PC-3 (cell line): Measurements from ENCODE around the gene PITPNM3. TPM values are rescaled to one million over a fixed set of nuclear protein-coding genes. Genes with fewer than 3 reads are reported as not detected.

ENCODE experiments used
- ATAC-seq: fragments of 200-7000 bp; cut with Tn5 transposase; 2 replicates; pipeline ENCODE4 v1.9.1; 2020; ENCODE audit warnings: mild to moderate bottlenecking, moderate library complexity
- BruUV-seq: library from RNA; stranded (reverse); fragments of 400-500 nt; replicated peaks from 2 replicates; lab custom pipeline; 2021; lab: Mats Ljungman, UMichigan
- CTCF ChIA-PET: fragments of 300-600 bp; sonication (Branson Sonifier 250); formaldehyde crosslinking; loops from one replicate; lab custom pipeline; 2022; ENCODE audit warnings: antibody characterized with exemption; lab: Charles Lee
- POLR2A ChIA-PET: fragments of 300-600 bp; sonication (Branson Sonifier 250); formaldehyde crosslinking; loops from one replicate; lab custom pipeline; 2022; ENCODE audit warnings: antibody characterized with exemption; ENCODE audit not compliant: unreplicated experiment; lab: Charles Lee
- DNase-seq: peaks from one replicate; pipeline ENCODE4 v3.0.0-alpha.2; 2015
- H2AFZ ChIP-seq: fragments of 300-600 bp; sonication (generic); 2 replicates; pipeline ENCODE4 v1.6.0; 2016; ENCODE audit warnings: antibody characterized with exemption, low read length
- H3F3A ChIP-seq: fragments of 300-600 bp; sonication (generic); one replicate; pipeline ENCODE4 v1.6.0; 2017; ENCODE audit warnings: antibody characterized with exemption, low read length, control low read depth, mild to moderate bottlenecking; ENCODE audit not compliant: unreplicated experiment
- H3K27ac ChIP-seq: fragments of 300-600 bp; sonication (generic); 2 replicates; pipeline ENCODE4 v1.5.1; 2016; ENCODE audit warnings: mild to moderate bottlenecking, low read length
- H3K27me3 ChIP-seq: fragments of 300-600 bp; sonication (generic); 2 replicates; pipeline ENCODE4 v1.6.1; 2016; ENCODE audit warnings: low read length, mixed read lengths
- H3K36me3 ChIP-seq: fragments of 300-600 bp; sonication (generic); 2 replicates; pipeline ENCODE4 v1.6.1; 2016; ENCODE audit warnings: low read depth, mixed run types, low read length, mixed read lengths
- H3K4me1 ChIP-seq: fragments of 300-600 bp; sonication (generic); 2 replicates; pipeline ENCODE4 v1.5.1; 2016; ENCODE audit warnings: low read length; ENCODE audit not compliant: insufficient read depth
- H3K4me2 ChIP-seq: fragments of 300-600 bp; sonication (generic); 2 replicates; pipeline ENCODE4 v1.6.0; 2016; ENCODE audit warnings: low read length
- H3K4me3 ChIP-seq: fragments of 300-600 bp; sonication (generic); 2 replicates; pipeline ENCODE4 v1.5.1; 2016; ENCODE audit warnings: mild to moderate bottlenecking, low read length, mixed read lengths
- H3K79me2 ChIP-seq: fragments of 300-600 bp; sonication (generic); 2 replicates; pipeline ENCODE4 v1.6.1; 2017; ENCODE audit warnings: low read length, mixed read lengths
- H3K9ac ChIP-seq: fragments of 300-600 bp; sonication (generic); 2 replicates; pipeline ENCODE4 v1.6.0; 2016; ENCODE audit warnings: mild to moderate bottlenecking, low read length
- H3K9me2 ChIP-seq: fragments of 300-600 bp; sonication (generic); replicated peaks from 2 replicates; pipeline ENCODE4 v1.6.1; 2016; ENCODE audit warnings: mixed run types, low read length, mixed read lengths
- H3K9me3 ChIP-seq: fragments of 300-600 bp; sonication (generic); 2 replicates; pipeline ENCODE4 v1.6.1; 2016; ENCODE audit warnings: low read length, mixed read lengths
- H4K20me1 ChIP-seq: fragments of 300-600 bp; sonication (generic); 2 replicates; pipeline ENCODE4 v1.6.1; 2016; ENCODE audit warnings: low read length, mixed read lengths
- EZH2 ChIP-seq: fragments of 300-600 bp; sonication (generic); IDR thresholded peaks from one replicate; pipeline ENCODE4 v1.6.1; 2017; ENCODE audit warnings: antibody characterized with exemption, mild to moderate bottlenecking, low read length; ENCODE audit not compliant: unreplicated experiment
- EZH2phosphoT487 ChIP-seq: fragments of 300-600 bp; sonication (generic); IDR thresholded peaks from 2 replicates; pipeline ENCODE4 v1.6.1; 2018; ENCODE audit warnings: mild to moderate bottlenecking, antibody characterized with exemption, low read length, borderline replicate concordance
- intact Hi-C: fragments of 100-400 bp; cut with micrococcal nuclease; formaldehyde crosslinking; loops from 2 replicates; pipeline ENCODE4 v1.9.0; 2023
- total RNA-seq: library from RNA; depleted of rRNA; stranded (reverse); fragments of >200 nt; gene quantifications from 2 replicates; pipeline ENCODE4 v1.2.3, GENCODE V29; 2014
- TF ChIP-seq, protein P1 (sequence below): fragments of 300-600 bp; sonication (generic); conservative IDR thresholded peaks from 2 replicates; pipeline ENCODE4 v1.5.1; 2017; ENCODE audit warnings: antibody characterized with exemption, low read depth, mild to moderate bottlenecking, low read length

PITPNM3 gene
- total RNA-seq, 1 experiment from 2014 or later: 7.1 TPM

DNA sequence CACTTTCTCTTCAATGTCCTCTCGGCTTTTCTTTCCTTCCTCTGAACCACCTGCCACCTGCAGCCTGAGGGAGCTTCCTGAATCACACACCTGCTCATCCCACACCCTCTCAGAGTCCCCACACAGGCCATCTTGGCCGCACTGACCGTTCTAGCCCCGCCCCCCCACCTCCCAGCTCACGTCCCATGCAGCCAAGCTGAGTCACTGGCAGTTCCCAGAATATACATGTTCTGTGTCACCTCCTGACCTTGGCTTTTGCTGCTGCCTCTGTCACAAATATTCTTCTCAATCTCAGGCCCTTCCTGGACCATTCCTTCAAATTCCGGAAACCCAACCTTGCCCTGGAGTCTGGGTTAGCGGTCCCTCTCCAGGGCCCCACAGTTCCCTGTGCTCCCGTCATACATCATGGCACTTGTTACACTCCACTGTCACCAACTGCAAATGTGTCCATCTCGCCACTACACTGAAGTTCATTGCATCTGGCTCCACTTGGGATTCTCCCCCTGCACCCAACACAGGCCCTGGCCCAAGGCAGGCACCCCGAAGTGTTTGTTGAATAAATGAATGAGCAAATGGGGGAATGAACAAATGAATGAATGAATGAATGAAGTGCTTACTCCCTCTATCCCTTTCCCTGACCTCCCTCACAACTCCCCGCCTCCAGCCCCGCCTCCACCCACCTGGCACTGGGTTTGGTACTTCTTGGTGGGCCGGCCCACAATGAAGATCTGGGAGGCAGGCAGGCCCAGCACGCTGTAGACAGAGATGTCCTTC lies 99.3 kb downstream of the PITPNM3 start:
- peak; percentile 56 for DNase-seq
- Histone ChIP-seq H2AFZ (no peak overlapping the region), H3F3A (no peaks in the 10 kb centered on the region), H3K4me2 (peak overlapping the region; percentile 27; the same call in 1 of the 2 replicates), H3K9me3 (no peaks in the 10 kb centered on the region), H3K9me2 (no peaks in the 10 kb centered on the region), H3K9ac (no peak overlapping the region), H3K36me3 (no peaks in the 10 kb centered on the region), H4K20me1 (no peaks in the 10 kb centered on the region), H3K27me3 (no peaks in the 10 kb centered on the region), H3K4me1 (peaks cover 9% of the 10 kb centered on the region), H3K79me2 (no peaks in the 10 kb centered on the region), H3K4me3 (no peak overlapping the region), H3K27ac (no peak overlapping the region)
- ChIA-PET CTCF (no interaction called here), POLR2A (interaction anchor here (0.6 kb wide), 1 partner anchor 433 kb away, joined by 3 read pairs; no protein-coding TSS in a partner anchor)
- intact Hi-C loops: no loop called here
- TF ChIP-seq, protein P1, sequence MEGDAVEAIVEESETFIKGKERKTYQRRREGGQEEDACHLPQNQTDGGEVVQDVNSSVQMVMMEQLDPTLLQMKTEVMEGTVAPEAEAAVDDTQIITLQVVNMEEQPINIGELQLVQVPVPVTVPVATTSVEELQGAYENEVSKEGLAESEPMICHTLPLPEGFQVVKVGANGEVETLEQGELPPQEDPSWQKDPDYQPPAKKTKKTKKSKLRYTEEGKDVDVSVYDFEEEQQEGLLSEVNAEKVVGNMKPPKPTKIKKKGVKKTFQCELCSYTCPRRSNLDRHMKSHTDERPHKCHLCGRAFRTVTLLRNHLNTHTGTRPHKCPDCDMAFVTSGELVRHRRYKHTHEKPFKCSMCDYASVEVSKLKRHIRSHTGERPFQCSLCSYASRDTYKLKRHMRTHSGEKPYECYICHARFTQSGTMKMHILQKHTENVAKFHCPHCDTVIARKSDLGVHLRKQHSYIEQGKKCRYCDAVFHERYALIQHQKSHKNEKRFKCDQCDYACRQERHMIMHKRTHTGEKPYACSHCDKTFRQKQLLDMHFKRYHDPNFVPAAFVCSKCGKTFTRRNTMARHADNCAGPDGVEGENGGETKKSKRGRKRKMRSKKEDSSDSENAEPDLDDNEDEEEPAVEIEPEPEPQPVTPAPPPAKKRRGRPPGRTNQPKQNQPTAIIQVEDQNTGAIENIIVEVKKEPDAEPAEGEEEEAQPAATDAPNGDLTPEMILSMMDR: no peak
- TF ChIP-seq EZH2: no peak
- TF ChIP-seq EZH2phosphoT487: no peak
- no TSS peak for BruUV-seq
- ATAC-seq: peak; percentile 78

DNA sequence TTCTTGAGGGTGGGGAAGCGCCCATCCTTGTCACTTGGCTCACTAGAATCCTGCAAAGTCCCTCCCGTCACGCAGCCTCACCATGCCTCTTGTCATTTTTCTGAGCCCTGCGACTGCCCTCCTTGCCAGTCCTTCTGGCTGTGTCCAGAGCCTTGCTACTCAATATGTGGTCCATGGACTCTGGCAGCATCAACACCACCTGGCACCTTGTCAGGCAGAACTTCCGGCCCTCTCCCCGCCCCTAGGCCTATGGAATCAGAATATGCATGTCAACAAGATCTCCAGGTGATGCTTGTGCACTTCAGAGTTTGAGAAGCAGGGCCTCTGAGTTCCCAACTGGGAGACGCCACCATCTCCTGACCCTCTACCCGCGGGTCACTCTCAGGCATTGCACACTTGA lies 100.0 kb downstream of the PITPNM3 start:
- no peaks in the 10 kb centered on the region for H3K36me3 ChIP-seq
- ATAC-seq (no peak), DNase-seq (no peak)
- ChIA-PET POLR2A (no interaction called here), CTCF (no interaction called here)
- no peak overlapping the region for H3K27ac ChIP-seq
- no peaks in the 10 kb centered on the region for H4K20me1 ChIP-seq
- no peaks in the 10 kb centered on the region for H3K9me2 ChIP-seq
- no peak overlapping the region for H3K4me2 ChIP-seq
- intact Hi-C loops: no loop called here
- no peak overlapping the region for H3K9ac ChIP-seq
- no peak overlapping the region for H2AFZ ChIP-seq
- TF ChIP-seq EZH2 (no peak), EZH2phosphoT487 (no peak)
- TF ChIP-seq, protein P1: no peak
- BruUV-seq: no TSS peak
- H3K4me3 ChIP-seq: no peak overlapping the region
- no peaks in the 10 kb centered on the region for H3F3A ChIP-seq
- no peaks in the 10 kb centered on the region for H3K27me3 ChIP-seq
- peaks cover 9% of the 10 kb centered on the region for H3K4me1 ChIP-seq
- no peaks in the 10 kb centered on the region for H3K79me2 ChIP-seq
- H3K9me3 ChIP-seq: no peaks in the 10 kb centered on the region

DNA sequence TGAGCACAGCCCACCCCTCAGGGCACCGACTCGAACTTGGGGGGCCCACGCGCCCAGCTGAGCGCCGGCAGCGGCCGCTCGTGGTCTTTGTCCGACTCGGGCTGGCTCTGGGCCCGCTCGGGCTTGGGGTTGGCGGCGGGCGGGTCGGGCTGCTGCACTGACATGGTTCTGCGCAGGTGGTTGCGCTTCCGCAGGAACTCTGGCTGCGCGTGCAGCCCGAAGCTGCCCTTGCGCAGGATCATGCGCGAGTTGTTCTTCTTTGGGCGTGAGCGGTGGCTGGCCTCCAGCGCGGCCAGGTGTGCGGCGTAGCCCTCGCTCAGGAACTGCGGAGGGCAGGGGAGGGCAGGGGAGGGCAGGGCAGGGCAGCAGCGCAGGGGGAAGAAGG lies 101.0 kb downstream of the PITPNM3 start:
- no peak for ATAC-seq
- no peaks in the 10 kb centered on the region for H3K27me3 ChIP-seq
- H4K20me1 ChIP-seq: no peaks in the 10 kb centered on the region
- H3K9me2 ChIP-seq: no peaks in the 10 kb centered on the region
- no peak overlapping the region for H3K4me3 ChIP-seq
- H3K4me1 ChIP-seq: peaks cover 9% of the 10 kb centered on the region
- no peak overlapping the region for H3K27ac ChIP-seq
- no peak overlapping the region for H2AFZ ChIP-seq
- no peaks in the 10 kb centered on the region for H3F3A ChIP-seq
- H3K9me3 ChIP-seq: no peaks in the 10 kb centered on the region
- no peak for TF ChIP-seq EZH2phosphoT487
- no peak for TF ChIP-seq EZH2
- TF ChIP-seq, protein P1: no peak
- no peaks in the 10 kb centered on the region for H3K36me3 ChIP-seq
- H3K4me2 ChIP-seq: no peak overlapping the region
- H3K79me2 ChIP-seq: no peaks in the 10 kb centered on the region
- DNase-seq: no peak
- H3K9ac ChIP-seq: no peak overlapping the region
- CTCF ChIA-PET: no interaction called here
- intact Hi-C loops: no loop called here
- POLR2A ChIA-PET: no interaction called here
- BruUV-seq: no TSS peak
